ENCODE measurements around the gene TIMM8A. TPM values are rescaled to one million over a fixed set of nuclear protein-coding genes. Genes with fewer than 3 reads are reported as not detected.

The TIMM8A gene
- total and polyA plus RNA-seq, 2 of the 13 experiments (the other 11 are each of a cell fraction or from before 2014, with no cell fraction given): 6.1 to 25.5 TPM

DNA sequence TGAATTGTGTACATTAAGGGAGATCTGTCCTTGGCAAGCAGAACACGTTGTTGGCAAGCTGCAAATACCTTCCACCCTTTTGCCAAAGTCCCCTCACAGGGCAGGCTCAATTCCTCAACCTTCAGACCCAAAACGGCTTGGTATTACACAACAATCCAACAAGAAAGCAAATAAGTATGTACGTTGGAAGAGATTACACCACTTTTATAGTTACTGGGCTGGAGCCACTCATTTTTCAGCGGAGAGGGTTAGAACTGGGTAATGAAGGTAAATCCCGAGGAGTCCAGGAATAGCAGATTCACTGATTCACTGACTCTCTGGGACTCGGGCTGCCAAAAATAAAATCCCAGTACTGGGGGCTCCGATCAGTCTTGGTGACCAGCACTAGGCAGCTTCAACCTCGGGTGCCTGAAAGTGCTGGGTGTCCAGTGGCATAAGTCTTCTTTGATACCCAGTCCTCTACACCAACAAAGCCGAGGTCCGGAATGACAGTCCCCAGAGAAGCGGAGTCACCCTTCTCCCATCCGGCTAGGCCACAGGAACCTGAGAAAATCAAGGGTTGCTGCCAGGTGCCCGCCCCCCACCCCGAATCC, 587 bp downstream of the TIMM8A start:
- Histone ChIP-seq H3K9me3 (ENCODE audit: low read length) (no peaks in the 10 kb centered on the region), H3K4me3 (replicated peaks in 1 of 3; ENCODE audit: insufficient read depth in 1 of 3, low read depth in 2 of 3, low read length in 3 of 3) (peak overlapping the region; percentile 66 to 75 (median 71)), H3K9ac (ENCODE audit: insufficient read depth, low read depth, low read length) (peak overlapping the region; percentile 76), H3K27me3 (ENCODE audit: control insufficient read depth in 1 of 2, insufficient read depth in 2 of 2, low read length in 2 of 2) (no peaks in the 10 kb centered on the region), H3K4me1 (ENCODE audit: insufficient read depth, low read length) (0 out of 2 replicates have a peak, but pooled peaks cover 8% of the 10 kb centered on the region), H3K27ac (ENCODE audit: extremely low read length, insufficient read depth, low read length) (peak overlapping the region; percentile 85), H2AFZ (ENCODE audit: low read length) (no peak overlapping the region), H3K4me2 (ENCODE audit: low read depth, low read length) (peak overlapping the region; percentile 74), H3K36me3 (replicated peaks in 1 of 2; ENCODE audit: control insufficient read depth in 1 of 2, insufficient read depth in 2 of 2, low read length in 2 of 2) (peaks cover 0 to 3% of the 10 kb centered on the region in 2 experiments; a peak in 1 of 5 replicates), H4K20me1 (ENCODE audit: insufficient read depth, low read length) (no peaks in the 10 kb centered on the region), H3K79me2 (ENCODE audit: insufficient read depth, low read length) (peaks cover 20% of the 10 kb centered on the region)
- BruUV-seq (replicated peaks): TSS peak; percentile 66
- FAIRE-seq (peak; percentile 90), DNase-seq (ENCODE audit: low spot score) (peak; percentile 43), ATAC-seq (peak; percentile 64)
- POLR2A ChIA-PET: interaction anchor here (0.5 to 2.6 kb wide), 4 partner anchors 43 to 297 kb away, joined by 3 to 35 read pairs (median 4); partner anchors contain the start of gene RPL36A
- in situ Hi-C loops (cut with HindIII; ENCODE audit: extremely low pct_ligation_motif_present, low pct_unique_long_range_greater_than_20kb): no loop called here
- WGBS (ENCODE audit: low lambda C conversion rate): 0% methylated on average over 4 of the region's 14 CpGs
- intact Hi-C loops (cut with micrococcal nuclease; ENCODE audit: unreplicated experiment): loop anchor here (5.0 kb wide), 2 partner anchors 44 to 59 kb away; partner anchors contain the start of genes GLA, HNRNPH2 and RPL36A
- CTCF ChIA-PET (ENCODE audit: low intra/inter-chr PET ratio, low total read pairs): no interaction called here
- TF ChIP-seq ZNF607 (CRISPR knock-in tag; IDR thresholded peaks at IDR 0.05; ENCODE audit: borderline replicate concordance) (no peak), HNF4G (IDR thresholded peaks at IDR 0.05; ENCODE audit: borderline replicate concordance, low read depth, low read length) (peak; percentile 48; the same call in 1 of the 2 replicates), HNF4G (CRISPR knock-in tag; IDR thresholded peaks at IDR 0.05; ENCODE audit: borderline replicate concordance, low read depth) (no peak), ZNF44 (CRISPR knock-in tag; IDR thresholded peaks at IDR 0.05) (no peak), MZF1 (CRISPR knock-in tag; IDR thresholded peaks at IDR 0.05; ENCODE audit: borderline replicate concordance) (no peak), ZNF737 (CRISPR knock-in tag; IDR thresholded peaks at IDR 0.05; ENCODE audit: borderline replicate concordance) (no peak), ZFP82 (CRISPR knock-in tag; IDR thresholded peaks at IDR 0.05; ENCODE audit: borderline replicate concordance) (no peak), NFRKB (IDR thresholded peaks at IDR 0.05) (no peak), BCL6 (CRISPR knock-in tag; IDR thresholded peaks at IDR 0.05) (no peak), SMYD3 (CRISPR knock-in tag; IDR thresholded peaks at IDR 0.05) (no peak), ASH2L (IDR thresholded peaks at IDR 0.05; ENCODE audit: insufficient read length, low read depth, low read length) (no peak), CBFB (CRISPR knock-in tag; IDR thresholded peaks at IDR 0.05) (no peak), ZNF616 (CRISPR knock-in tag; IDR thresholded peaks at IDR 0.05; ENCODE audit: low read depth) (no peak), KAT7 (CRISPR knock-in tag; IDR thresholded peaks at IDR 0.05; ENCODE audit: borderline replicate concordance) (no peak), ZKSCAN1 (IDR thresholded peaks at IDR 0.05; ENCODE audit: low read length) (no peak), SSRP1 (CRISPR knock-in tag; IDR thresholded peaks at IDR 0.05) (no peak), ARNT (IDR thresholded peaks at IDR 0.05) (no peak), MTF1 (CRISPR knock-in tag; IDR thresholded peaks at IDR 0.05) (no peak), ELF1 (CRISPR knock-in tag; IDR thresholded peaks at IDR 0.05) (no peak)
- TF ChIP-seq, protein P1, sequence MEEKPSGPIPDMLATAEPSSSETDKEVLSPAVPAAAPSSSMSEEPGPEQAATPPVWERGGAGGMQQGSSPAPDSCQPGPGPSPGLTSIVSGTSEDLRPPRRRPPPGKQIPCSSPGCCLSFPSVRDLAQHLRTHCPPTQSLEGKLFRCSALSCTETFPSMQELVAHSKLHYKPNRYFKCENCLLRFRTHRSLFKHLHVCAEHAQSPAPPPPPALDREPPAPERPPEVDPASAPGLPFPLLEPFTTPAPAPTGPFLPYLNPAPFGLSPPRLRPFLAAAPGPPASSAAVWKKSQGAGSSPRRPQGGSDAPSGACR (CRISPR knock-in tag; IDR thresholded peaks at IDR 0.05): 0 out of 2 replicates have a peak, but pooled peaks have one; percentile 5
- TF ChIP-seq, protein P2, sequence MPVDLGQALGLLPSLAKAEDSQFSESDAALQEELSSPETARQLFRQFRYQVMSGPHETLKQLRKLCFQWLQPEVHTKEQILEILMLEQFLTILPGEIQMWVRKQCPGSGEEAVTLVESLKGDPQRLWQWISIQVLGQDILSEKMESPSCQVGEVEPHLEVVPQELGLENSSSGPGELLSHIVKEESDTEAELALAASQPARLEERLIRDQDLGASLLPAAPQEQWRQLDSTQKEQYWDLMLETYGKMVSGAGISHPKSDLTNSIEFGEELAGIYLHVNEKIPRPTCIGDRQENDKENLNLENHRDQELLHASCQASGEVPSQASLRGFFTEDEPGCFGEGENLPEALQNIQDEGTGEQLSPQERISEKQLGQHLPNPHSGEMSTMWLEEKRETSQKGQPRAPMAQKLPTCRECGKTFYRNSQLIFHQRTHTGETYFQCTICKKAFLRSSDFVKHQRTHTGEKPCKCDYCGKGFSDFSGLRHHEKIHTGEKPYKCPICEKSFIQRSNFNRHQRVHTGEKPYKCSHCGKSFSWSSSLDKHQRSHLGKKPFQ (CRISPR knock-in tag; IDR thresholded peaks at IDR 0.05; ENCODE audit: insufficient replicate concordance): no peak
- TF ChIP-seq, protein P3, sequence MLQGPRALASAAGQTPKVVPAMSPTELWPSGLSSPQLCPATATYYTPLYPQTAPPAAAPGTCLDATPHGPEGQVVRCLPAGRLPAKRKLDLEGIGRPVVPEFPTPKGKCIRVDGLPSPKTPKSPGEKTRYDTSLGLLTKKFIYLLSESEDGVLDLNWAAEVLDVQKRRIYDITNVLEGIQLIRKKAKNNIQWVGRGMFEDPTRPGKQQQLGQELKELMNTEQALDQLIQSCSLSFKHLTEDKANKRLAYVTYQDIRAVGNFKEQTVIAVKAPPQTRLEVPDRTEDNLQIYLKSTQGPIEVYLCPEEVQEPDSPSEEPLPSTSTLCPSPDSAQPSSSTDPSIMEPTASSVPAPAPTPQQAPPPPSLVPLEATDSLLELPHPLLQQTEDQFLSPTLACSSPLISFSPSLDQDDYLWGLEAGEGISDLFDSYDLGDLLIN (CRISPR knock-in tag; IDR thresholded peaks at IDR 0.05; ENCODE audit: borderline replicate concordance): no peak
- TF ChIP-seq, protein P4, sequence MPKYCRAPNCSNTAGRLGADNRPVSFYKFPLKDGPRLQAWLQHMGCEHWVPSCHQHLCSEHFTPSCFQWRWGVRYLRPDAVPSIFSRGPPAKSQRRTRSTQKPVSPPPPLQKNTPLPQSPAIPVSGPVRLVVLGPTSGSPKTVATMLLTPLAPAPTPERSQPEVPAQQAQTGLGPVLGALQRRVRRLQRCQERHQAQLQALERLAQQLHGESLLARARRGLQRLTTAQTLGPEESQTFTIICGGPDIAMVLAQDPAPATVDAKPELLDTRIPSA (CRISPR knock-in tag; IDR thresholded peaks at IDR 0.05; ENCODE audit: borderline replicate concordance): 0 out of 2 replicates have a peak, but pooled peaks have one; percentile 60

Data from HepG2 (cell line).